Embryonic facial prominence (tissue), 1 donor: ENCODE data around the gene FAM120AOS.

Experiments
- DNase-seq: peaks from one replicate; pipeline ENCODE4 v3.0.0-alpha.2; 2016; ENCODE audit errors: extremely low spot score

Gene FAM120AOS

DNA sequence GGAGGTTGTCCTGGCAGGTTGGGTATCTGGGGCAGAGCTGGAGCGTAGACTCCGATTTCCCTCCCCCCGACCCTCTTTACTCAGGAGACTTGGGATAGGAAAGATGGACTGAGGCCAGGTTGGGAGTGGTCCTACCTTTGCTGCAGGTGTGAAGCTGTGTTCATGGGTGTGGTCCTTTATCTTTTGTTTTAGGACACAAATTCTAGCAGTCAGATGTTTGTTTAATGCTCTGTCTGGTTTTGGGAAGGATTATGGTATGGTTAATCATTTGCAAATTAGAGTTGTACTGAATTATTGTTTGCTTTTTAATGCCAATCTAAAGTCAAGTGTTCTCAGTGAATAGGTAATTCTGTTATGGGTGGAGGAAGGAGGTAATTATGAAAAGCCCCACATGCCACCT is 14.1 kb upstream of the FAM120AOS start:
- no peak for DNase-seq

DNA sequence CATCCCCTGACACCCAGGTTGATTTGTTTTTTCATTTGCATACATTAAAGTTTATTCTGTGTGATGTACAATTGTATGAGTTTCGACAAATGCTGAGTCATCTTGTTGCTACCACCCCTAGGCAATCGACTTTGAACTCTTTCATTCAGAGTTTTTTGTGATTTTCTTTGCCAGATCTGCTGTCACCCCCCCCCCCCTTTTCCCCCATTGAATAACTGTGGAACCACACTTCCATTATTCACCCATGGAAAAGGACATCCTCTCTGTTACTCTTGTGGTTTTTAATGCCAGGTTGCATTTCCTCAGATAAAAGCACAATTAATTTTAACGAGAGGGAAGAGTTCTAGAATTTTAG is 13.7 kb upstream of the FAM120AOS start:
- DNase-seq, result no peak

DNA sequence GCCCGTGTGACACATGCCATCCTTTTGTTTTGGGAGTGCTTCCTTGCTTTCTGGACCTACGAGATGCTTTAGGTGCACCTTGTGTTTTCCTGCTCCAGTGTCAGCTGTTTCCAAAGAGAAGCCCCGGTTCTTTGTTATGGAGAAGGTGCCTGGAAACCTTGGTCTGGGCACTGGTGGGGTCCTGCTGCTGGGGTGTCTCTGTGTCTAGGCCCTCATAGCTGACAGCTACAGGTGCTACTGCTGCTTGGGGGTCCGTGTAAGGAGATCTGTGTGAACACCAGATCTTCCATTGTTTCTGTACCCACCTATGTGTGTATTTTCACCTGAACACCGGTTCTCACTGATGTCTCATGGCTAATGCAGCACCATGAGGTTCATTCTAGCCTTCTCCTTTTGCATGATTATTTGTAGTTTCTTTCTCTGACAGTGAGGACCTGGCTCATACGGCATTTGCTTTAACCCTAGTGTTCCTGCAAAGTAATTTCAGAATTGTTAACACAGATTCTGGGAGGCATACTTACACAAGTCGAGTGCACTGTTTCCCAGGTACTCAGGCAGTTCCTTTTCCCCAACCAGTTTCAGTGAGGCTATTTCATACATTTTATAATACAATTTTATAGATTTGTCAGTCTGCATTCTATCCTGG is 13.2 kb upstream of the FAM120AOS start:
- no peak for DNase-seq

DNA sequence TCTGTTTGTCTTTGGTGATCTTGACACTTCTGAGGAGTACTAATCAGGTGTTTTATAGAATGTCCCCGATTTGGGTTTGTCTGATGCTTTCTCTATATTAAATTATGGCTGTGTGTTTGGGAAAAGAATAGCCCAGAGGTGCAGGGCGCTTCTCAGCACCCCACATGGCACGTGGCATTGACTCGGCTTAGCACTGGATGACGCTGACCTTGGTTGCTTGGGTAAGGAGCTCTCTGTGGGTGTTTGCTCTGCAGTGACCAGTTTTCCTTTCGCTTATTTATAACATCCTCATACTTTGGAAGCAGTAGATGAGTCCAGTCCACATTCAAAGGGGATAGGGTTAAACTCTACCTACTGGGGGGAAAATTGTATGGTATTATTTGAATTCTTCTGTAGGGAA is 12.5 kb upstream of the FAM120AOS start:
- DNase-seq, result no peak

DNA sequence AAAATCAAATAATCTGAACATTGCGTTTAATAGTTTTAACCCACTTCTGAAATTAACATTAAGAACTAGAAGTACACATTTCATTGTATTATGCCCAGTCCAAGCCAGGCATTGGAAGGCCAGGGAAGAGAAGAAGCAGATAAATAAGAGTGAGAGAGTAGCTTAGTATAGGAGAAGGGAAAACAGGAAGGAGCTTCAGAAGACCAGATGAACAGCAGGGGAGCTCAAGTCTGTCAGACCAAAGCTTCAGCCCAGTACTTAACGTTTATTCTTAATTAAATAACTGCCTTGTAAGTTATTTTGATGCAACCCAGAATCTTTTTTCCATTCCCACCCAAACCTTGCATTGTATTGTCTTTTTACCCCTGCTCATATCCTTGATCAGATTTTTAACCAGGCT is 11.5 kb upstream of the FAM120AOS start:
- DNase-seq, result no peak

DNA sequence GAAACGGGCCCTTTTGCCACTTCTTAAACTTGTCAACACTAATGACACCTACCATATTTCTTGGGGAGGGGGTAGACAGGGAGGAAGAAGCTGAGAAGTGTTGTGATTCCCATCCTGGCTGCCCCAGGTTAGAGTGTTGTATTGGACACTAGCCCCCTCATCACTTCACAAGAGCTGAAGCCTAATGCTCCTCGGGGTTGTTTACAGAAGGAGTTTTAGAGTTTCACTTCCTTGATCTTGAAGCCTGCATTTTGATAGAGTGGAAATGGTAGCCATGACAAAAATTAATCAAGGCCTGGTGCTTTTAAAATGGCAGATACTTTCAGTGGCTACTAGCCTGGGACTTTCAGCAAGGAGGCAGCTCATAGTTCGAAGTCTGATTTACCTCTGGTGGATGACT is 11.0 kb upstream of the FAM120AOS start:
- DNase-seq, result no peak

DNA sequence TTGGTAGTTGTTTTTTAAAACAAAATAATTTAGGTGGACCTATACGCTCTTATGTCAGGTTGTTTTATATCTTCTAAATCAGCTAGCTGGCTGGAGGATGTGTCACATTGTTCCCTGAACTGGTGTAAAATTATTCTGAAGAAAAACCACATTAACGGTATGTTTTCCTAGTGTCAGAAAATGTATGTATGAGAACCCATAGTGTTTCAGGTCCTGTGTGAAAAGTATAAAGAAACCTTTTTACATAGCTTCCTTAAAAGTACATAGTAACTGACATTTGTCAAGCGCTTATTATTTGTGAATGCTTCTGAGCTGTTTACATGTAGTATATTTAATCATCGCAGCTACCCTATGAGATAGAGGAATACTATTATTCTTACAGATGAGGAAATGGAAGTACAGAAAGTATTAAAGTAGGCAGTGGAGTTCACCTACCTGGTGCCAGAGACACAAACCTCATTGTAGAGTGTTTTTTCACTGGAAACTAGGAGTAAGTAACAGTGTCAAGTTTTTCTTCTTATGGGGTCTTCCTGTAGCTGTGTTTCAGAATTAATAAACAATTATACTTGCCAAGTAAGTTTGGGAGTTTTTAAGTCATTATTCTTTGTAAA is 10.4 kb upstream of the FAM120AOS start:
- no peak for DNase-seq

DNA sequence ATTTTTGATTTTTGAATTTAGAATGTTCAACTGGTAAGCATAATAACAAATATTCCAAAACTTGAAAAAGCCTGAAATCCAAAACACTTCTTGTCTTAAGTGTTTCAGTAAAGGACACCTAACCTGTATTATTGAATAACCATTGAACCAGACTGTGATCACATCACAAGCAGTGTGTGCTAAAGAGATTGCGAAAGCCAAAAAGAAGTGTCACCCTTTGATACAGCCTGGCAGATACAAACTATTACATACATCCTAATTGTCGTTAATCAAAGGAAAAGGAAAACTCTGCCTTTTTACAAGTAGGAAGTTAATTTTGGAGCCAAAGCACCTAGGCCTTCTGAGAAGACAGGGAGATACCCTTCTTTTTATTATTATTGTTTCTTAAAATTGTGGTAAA is 8.4 kb upstream of the FAM120AOS start:
- no peak for DNase-seq

DNA sequence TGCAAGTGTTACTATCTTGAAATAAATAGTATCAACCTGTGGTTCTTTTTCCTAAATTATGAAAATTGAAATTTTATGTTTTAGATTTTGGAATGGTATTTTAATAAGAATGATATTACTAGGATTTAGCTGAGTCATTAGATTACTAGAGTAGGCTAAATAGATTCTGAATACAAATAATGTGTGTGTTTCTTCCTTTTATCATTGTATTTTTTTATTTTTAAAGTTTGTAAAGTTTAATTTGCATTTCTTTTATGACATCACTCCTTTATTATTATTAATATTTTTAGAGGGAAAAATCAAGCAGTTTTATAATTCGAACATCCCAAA is 8.0 kb upstream of the FAM120AOS start:
- DNase-seq, result no peak

DNA sequence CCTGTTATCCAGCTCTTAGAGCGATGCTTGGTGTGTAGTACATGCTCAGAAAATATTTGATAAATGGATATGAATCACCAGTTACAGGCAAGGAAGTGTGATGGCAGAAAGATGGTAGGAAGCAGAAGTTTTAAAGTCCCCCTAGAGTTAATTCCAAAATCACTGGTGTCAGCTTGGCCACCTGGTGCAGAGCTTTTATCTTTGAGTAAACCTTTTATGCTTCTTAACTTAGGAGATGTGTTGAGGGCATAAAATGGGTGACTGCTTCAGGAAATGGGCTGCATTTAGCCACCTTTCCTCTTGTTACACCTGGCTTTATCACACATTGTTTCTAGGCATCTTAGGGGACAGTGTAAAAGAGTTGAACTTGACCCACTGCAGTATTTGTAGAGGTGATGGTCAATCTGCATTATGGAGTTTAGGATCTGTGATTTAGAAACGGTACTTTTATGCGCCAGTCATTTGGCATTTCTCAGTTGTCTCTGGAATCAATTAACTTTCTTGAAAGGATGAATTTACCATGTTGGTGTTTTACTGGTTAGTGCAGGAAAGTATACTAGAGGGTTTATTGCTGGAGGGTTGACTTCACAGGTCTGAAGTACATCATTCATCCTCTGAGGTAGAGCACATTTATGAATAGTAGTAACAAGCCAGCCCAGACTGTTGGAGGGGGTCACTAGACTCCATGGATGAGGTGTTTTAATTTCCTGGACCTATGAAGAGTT is 7.5 kb upstream of the FAM120AOS start:
- DNase-seq, result no peak

DNA sequence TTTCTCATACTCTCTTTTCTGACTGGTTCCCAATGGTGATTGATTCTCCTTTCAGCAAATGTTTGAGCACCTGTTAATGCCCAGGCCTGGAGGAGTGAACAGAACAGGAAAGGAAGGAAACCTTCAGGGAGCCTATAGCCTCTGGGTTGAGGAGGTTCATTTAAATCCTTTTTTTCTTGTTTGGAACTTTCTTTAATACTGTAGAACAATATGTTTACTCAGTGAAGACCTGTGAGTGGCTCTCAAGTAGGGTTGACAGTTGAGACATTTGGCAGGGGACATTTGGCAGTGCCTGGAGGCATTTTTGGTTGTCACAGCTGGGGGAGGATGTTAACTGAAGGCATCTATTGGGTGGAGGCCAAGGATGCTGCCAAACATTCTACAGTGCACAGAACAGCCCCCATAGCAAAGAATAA is 6.1 kb upstream of the FAM120AOS start:
- no peak for DNase-seq

DNA sequence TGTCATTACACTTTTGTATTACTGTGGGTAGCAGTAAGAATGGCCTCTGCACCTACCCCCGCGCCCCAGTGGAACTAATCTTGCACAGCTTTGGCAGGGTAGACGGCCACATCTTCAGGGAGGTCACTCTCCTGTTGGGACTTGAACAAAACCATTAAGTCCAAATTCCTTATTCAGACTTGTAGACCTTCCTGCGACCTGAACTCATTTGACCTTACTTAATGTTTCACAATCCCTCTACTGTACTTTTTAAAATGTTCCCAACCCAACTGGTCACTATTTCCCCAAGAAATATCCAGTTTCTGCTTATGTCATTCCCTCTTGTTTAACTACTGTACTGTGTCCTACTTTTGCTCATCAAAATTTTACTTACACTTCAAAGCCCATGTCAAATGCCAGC is 5.3 kb upstream of the FAM120AOS start:
- DNase-seq, result no peak

DNA sequence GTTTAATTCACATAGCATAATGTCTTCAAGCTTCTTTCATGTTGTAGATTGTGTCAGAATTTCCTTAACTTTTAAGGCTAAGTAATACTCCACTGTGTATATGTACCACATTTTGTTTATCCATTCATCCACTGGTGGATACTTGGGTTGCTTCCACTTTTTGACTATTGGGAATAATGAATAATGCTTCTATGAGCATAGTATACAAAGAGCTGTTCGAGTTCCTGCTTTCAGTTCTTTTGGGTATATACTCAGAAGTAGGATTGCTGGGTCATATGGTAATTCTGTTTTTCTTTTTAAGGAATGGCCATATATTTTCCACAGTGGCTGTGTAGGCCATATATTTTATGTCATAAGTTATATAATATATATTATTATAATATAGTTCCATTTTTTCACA is 3.6 kb upstream of the FAM120AOS start:
- no peak for DNase-seq

DNA sequence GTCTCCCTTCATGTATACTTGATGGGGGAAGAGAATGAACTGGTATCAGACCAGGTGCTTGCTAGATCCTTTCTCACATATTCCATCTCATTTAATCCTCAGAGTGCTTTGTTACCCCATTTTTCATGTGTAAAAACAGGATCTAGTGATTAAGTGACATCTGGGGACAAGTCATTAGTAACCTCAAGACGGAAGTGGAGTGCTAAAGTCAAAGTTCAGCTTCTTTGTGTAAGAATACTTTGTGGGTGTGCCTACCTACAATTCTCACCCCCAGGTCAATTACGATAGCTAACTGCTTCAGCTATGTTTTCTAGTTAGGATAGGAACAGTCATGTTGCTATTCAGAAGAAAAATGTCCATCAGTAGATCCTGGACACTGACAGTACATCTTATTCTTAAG is 3.1 kb upstream of the FAM120AOS start:
- no peak for DNase-seq

DNA sequence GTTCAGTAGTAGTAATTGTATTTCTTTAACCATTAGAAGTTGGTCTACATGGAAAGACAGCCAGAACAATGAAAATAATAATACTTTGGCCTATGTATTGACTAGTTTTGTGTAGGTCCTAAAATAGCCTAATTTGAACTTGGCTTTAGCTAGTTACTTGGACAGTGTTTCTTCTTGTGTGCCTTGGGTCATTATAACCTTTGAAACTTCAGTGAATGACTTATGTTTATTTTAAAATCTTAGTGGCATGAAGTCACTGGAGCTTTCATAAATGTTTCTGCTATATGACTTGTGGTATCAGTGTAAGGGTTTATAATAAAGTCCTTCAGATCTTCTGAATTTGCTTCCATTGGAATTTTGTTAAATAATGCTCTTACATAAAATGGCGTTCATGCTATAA is 2.6 kb upstream of the FAM120AOS start:
- DNase-seq, result no peak

DNA sequence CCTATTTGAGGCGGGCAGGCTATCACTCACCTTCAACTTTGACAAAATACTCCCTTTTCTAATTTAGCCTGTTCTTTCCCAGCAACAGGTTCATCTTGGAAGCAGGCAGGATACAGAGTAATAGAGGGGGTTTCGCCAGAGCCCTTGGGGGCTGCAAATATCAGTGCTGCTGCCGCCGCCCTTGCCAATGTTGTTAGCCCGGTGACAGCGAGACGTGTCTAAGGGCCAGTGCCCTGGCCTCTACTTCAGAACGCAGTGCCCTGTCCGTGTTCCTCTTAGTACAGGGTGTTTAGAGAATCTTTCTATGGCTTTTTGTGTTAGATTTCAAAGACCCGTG is 703 bp downstream of the FAM120AOS start:
- DNase-seq, result no peak

DNA sequence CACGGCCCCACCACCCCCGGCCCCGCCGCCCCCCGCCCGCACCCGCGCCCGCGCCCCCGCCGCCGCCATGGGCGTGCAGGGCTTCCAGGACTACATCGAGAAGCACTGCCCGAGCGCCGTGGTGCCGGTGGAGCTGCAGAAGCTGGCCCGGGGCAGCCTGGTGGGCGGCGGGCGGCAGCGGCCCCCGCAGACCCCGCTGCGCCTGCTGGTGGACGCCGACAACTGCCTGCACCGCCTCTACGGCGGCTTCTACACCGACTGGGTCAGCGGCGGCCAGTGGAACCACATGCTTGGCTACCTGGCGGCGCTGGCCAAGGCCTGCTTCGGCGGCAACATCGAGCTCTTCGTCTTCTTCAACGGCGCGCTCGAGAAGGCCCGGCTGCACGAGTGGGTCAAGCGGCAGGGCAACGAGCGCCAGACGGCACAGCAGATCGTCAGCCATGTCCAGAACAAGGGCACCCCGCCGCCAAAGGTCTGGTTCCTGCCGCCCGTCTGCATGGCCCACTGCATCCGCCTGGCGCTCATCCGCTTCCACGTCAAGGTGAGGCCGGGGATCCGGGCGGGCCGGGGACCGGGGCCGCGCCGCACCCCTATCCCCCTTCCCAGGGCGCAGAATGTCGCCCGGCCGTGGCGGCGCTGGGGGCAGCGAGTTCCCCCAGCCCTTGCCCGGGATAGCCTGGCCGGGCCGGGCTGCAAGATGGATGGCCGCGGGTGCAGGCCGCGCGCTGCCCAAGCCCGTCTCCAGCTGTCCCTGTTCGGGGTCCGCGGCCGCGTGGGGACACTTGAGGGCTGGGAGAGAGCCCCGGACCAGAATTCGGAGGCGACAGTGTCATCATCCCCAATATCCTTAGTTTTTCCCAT is 1.3 kb downstream of the FAM120AOS start:
- no peak for DNase-seq

DNA sequence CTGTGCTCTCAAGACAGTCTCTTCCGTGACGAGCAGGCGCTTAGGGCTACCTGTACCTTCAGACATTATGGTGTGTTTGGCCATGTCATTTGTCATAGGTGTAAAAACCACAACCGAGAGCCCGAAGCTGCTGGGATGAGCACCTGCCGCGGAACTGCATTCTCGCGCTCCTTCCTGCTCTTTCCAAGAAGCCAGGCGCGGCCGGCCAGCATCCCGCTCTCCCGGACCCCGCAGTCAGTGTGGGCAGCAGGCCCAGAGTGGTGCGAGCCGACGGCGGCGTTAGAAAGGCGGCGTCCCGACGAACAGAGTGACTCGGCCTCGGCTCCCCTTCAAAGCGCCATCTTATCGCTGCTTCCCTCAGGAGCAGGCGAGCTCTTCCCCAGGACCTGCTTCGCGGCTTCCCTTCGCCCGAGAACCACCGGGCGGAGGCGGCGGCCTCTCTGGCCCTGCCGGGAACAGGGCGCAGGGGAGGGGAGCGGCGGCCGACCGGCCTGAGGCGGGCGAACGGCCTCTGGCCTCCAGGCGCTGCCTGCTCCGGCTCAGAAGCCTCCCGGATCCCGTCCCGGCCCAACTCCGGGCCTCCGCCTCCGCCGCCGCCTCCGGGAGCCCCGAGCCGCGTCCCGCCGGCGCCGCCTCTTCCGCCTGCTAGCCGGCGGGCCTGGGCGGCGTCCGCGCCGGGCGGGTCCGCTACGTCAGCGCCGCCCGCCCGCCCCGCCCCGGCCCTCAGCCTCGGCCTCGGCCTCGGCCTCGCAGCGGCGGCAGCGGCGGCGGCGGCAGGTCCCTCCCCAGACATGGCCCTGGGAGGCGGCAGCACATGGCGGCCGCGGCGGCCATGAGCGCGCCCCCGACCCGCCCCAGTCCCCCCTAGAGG is 2.2 kb downstream of the FAM120AOS start, which contains the start of gene FAM120A:
Gene FAM120A, plus strand, starts transcription at position 741 of the 871 bp plus-strand sequence. CDS start 231 bp downstream, outside the sequence.
- peak; percentile 18 for DNase-seq

DNA sequence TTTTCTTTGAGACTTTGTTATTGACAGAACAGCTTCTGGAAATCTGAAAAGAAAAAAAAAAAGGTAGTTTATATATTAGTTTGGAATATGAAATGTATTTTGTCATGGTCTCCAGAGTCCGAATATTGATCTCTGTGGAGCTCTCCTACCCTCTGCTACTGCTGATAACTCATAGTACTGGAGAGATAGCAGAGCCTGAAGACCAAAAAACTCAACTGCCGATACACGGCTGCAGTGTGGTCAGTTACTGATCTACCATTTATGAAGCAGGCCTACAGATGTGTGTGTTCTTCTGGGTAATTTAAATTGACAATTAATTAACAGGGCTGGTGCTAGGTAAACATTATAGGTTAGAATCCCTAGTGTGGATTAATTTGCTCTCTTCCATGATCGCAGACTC is 5.7 kb downstream of the FAM120AOS start:
- DNase-seq, result no peak

DNA sequence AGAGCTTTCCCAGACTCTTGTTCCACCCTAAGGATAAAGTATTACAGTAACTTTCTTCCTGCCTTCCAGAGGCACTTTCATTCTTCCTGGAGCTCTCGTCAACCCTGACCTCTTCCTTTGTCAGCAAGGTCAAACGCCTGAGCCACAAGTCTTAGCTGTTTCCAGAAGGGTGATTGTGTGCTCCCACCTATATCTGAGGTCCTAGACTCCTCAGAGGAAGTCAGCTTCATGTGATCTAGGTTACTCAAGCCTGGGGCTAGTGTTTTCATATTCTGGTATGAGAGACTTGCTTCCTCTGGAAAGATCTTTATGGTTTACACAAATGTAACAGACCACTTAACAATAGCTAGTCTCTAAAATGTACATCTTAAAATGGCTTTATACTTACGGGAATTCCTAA is 7.3 kb downstream of the FAM120AOS start:
- no peak for DNase-seq

DNA sequence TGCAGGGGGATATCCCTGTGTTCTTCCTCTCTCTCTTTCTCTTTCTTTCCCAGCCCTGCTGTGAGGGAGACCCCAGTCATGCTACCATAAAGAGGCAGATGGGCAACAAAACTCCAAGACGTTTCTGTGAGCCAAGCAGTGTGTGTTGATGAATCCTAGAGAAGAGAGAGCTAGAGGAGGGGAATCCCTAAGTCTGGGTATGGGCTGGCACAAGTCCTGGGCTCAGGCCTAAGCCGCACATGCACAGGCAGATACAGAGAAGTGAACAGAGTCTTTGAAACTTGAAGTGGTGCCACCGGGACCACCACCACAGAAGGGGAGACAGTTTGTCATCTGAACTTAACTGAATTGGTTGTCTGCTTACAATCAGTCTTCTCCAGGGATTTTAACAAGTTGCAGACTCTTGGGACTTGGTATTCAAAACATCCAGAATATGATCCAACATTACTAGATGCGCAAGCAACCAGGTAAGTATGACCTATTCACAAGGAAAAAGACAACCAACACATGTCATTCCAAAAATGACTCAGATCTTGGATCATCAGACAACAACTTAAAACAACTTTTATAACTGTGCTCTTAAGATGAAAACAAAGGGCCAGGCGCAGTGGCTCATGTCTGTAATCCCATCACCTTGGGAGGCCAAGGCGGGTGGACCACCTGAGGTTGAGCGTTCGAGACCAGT is 12.3 kb downstream of the FAM120AOS start:
- DNase-seq, result no peak
